NCI-H2107 treated with DMSO at 0.1 percent for 48 hours (cell line): ENCODE measurements around the gene NCAM2.
A peak's percentile ranks its signal among the peaks of the same experiment; 100 is the strongest.
"Not testable (repeated sequence)": the region's sequence is repeated elsewhere in the genome, so short reads cannot be mapped to it uniquely, and the experiment has no call there.

Experiments used
- DNase-seq: peaks from one replicate; lab custom pipeline; 2025; ENCODE audit not compliant: unreplicated experiment; lab: John Stamatoyannopoulos, UW

NCAM2 gene

DNA sequence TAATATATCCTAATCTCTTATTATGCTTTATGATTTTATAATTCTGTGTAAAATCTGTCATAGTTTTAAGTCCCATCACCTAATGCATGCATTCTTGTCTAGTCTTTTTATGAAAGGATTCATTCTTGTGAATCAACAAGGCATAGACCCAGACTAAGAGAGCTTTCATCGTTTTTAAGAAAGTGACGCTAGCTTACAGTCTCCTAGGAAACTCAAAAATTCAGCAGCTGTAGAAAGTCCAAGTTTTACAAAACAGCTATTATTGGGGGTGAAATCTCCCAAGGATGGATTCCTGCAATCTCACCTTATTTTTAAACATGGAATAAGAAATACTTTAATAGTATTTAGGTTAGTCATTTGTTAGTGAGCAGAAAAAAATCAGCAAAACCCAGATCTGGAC lies 104.7 kb downstream of the NCAM2 start:
- DNase-seq = no peak

DNA sequence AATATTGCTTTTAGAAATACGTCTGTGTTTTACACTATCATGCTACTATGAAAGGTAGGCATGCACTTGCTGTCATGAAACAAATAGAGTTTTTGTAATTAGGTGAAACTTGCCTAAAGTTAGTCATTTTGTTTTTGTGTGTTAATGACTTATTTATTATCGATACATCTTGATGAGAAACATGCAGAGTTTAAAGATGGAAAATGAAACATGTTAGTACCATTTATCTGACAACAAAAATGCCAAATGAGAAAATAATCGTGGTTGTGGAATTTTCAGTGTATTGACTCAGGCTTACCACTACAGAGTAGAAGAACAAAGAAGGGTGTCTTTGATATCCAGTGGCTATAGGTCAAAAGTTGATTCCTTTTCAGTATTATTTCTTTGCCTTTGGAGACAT lies 105.5 kb downstream of the NCAM2 start:
- DNase-seq = no peak

DNA sequence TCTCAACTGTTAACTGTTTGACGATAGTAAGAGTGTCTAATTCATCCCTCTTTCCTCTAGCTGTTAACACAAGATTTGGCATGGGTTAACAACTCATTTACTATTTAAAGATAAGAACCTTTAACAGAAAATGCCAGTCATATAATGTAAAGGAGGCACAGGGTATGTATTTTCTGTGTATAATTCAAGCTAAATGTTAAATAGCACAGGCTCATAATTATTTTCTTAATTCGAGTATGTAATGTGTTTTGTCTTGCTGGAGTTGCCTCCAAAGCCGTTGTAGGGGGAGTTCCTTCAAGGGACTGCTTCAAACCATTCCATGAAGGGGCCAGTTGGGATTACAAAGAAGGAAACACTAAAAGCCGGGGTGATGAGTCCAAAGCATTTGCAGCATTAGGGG lies 111.5 kb downstream of the NCAM2 start:
- no peak for DNase-seq

DNA sequence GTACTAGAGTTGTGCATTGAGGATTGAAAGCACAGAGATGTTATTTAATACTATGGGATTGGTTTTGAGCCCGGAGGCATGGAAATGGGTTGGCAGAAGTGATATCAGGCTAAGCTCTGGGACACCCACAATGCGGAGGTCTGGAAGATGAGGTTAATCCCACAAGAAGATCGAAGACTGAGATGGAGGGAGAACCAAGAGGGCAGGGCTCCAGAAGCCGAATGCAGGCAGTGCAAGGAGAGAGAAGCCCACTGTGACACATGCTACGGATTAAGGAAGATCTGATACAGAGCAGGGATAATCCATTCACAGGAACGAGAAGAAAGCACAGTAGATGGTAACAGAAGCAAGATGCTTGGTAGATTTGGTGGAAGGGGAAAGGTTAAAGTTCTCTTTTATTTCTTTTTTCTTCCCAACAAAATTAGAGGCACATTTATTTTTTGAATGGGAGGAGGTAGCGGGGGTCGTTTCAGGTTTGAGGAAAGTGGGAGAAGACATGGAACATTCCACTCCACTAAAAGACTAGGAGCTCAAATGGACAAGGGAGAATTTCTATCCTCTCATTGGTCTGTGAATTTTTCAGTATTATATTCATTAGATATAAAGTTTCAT lies 113.2 kb downstream of the NCAM2 start:
- no peak for DNase-seq

DNA sequence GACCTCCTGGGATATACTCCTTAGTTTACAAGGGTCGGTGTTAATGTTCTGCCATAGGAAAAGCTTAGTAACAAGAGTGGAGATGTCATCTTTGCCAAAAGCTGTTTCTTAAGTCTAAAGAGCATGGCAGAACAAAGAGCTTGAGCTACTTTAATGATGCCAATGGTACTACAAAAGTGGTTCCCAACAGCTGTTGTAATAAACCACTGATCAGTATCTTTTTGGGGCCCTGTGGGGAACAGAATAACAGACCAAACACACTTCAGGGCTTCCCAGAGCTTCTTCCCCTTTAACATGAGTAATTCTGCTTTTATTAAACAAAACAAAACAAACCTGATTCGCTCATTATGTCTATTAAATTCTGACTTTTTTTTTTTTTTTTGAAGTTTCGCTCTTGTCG lies 116.3 kb downstream of the NCAM2 start:
- no peak for DNase-seq

DNA sequence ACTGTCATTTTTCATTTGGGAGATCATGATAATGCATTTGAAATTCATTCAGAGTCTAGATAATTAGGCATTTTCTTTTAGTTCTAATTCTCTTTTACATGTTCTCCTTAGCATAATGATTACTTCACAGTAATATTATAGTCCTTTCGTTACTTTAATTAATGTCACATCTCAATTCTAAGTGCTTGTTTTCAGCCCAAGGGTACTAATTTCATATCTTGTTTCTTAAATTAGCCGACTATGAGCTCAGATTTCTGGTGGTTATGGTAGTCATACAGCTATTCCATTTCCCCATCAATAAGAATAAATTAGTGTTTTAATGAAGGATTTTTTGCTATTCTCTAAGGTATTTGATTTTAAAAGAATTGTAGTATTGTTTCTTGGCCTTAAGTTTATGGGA lies 120.9 kb downstream of the NCAM2 start:
- DNase-seq = no peak

DNA sequence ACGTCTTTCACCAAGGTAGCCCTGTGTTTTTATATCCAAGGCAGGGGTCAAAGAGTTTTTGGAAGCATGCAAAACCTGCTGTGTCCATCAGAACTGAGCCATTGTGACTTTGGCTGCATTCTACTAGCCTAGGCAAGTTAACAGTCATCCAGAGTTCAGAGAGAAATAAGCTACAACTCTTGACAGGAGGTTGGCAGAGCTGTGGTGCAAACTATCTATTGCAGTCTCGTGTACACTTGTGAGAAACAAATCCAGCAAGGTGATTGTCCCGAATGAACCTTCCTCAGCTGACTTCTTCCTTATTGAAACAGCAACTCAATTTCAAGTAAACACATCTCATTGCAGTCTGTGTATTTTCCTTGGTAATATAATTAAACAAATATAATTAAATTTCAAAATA lies 124.5 kb downstream of the NCAM2 start:
- no peak for DNase-seq

DNA sequence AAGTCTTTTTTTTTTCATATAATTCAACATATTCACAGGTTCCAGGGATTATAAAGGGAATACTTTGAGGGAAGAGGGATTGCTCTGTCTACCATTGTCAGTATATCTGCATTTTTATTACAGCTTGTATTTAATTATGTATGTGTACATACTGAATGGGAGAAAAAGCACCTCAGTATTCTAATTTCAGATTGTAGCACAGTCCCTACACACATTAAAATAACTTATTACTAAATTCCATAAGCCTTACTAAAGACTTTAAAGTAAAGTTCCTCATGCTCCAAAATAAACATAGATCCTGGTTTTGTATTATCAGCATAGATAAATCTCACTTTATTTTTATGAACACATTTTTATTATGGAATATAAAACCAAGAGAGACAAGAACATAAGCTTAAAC lies 134.2 kb downstream of the NCAM2 start:
- DNase-seq = no peak

DNA sequence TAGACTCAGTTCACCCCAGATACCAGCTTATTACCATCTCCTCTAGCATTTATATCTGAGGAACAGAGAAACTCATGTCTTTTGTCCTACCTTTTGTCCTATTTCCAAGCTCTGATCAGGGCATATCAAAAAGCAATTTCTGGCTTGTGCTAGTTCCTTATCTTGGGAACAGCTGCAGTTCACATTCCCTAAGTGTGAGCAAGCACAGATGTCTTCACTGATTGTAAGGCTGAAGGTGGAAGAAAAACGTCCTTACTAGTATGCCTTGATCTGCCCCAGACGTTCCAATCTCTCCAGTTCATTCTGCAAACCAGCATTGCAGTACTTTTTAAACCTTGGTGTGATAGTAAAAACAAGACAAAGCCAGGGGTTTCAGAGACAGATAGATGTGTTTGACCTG lies 139.8 kb downstream of the NCAM2 start:
- no peak for DNase-seq

DNA sequence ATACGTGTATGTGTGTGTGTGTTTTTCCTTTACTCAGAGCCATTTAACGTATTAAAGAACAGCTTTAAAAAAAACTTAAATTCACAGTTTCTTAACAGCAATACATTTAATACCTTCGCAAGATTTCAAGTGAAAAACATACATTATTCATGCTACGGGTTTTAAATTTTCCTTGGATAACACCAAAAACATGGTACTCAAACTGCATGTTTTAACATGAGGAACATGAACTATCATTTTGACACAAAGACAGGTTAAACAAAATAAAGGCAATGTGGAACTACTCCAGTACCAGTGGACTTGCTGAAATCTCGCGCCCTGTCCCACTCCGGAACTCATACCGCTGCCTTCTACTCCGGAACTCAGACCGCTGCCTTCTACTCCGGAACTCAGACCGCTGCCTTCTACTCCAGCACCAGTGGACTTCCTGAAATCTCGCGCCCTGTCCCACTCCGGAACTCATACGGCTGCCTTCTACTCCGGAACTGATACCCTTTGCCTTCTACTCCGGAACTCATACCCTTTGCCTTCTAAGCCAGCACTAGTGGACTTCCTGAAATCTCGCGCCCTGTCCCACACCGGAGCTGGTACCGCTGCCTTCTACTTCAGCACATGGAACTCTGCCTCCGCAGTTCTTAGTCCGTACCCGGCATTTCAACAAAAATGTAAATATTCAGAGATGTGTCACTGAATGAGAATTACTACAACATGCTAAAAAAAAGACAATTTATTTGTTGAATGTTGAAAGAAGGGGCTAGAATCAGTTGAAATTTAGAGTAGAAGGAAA lies 148.6 kb downstream of the NCAM2 start:
- no peak for DNase-seq

DNA sequence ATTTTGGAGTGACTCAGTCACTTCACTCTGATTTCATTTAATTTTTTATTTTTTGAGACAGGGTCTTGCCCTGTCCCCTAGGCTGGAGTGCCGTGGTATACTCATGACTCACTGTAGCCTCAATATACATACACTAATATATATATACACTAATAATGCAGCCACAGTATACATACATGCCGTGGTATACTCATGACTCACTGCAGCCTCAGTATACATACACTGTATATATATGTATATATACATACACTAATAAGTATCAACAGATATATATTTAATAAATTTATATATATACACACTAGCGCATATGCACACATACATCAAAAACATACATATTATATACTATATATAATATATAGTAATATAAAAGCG lies 149.2 kb downstream of the NCAM2 start:
- no peak for DNase-seq

DNA sequence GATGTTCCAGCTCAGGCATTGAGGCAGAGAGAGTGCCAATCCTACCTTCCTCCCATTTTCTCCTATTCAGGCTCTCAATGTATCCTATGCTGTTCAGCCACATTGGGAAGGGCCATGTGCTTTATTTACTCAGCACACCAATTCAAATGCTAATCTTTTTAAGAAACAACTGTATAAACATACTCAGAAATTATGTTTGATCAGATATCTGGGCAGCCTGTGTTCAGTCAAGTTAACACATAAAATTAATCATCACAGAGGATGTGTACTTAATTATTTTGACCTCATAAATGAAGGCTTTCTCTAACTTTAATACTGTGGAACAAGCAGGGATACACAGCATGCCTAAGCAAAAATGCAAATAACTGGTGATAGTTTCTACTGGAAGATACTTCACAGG lies 149.8 kb downstream of the NCAM2 start:
- no peak for DNase-seq

DNA sequence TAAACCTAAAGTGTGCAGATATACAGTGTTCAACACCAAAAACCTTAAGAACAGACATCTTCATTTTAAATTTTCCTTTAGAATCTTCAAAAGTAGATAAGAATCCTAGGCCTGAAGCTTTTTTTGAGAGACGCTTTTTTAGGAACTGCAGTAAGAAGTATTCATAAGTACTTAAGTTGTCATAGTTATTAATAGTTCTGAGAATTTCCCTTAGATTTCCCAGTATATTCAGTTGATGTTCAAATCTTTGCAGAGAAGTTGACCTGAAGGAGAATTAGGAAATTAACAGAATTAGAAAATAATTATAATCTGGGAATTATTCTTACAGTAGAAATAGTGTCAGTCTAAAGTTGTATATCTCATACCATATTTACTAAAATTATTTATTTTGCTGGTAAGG lies 150.3 kb downstream of the NCAM2 start:
- no peak for DNase-seq

DNA sequence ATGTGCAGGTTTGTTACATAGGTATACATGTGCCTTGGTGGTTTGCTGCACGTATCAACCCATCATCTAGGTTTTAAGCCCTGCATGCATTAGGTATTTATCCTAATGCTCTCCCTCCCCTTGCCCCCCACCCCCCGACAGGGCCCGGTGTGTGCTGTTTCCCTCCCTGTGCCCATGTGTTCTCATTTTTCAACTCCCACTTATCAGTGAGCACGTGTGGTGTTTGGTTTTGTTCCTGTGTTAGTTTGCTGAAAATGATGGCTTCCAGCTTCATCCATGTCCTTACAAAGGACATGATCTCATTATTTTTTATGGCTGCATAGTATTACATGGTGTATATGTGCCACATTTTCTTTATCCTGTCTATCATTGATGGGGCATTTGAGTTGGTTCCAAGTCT lies 151.2 kb downstream of the NCAM2 start:
- not testable (repeated sequence) for DNase-seq

DNA sequence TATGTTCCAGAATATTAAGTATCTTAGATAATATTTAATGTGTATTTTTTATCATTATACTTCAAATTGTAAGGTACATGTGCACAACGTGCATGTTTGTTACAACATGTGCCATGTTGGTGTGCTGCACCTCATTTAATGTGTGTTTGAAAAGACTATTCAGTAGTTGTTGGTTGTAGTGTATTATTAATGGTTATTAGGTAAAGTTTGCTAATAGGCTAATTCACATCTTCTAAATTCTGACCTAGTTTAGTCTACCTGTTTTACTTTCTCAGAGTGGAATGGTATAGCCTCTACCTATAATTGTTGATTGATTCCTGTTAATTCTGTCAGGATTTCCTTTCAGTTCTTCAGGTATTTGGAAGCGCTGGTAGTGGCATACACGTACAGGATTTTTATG lies 153.0 kb downstream of the NCAM2 start:
- no peak for DNase-seq

DNA sequence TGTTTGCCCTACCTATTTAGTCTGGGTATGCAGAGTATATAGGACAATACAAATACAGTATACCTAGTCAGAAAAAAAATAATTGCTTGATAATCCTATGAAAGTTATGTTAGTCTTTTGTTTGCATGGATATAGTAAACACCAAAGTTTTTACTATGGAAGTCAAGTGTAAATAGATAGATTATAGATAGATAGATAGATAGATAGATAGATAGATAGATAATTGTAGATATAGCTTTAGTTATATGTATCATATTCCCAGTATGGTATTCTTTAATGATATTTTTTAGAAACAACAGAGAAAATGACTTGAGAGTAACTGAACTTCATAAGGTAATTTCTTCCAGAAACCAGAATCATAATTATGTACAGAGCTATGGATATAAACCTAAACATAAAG lies 158.2 kb downstream of the NCAM2 start:
- DNase-seq = no peak

DNA sequence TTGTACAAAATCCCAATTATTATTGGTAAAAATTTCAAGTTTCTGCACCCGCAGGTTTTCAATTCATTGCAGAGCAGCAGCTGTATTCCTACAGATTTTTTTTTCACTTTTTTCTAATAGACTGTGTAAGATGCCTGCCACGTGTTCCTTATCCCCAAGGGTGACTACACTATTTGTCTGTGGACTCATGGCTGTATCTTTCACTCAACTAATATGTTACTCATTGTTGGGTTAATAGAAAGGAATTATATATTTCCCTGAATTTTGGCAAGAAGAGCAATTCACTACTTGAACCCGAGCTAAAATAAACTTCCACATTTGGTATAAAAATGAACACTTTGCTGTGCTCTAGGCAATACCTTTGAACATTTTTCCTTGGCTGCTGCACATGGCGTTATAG lies 158.7 kb downstream of the NCAM2 start:
- DNase-seq = no peak

DNA sequence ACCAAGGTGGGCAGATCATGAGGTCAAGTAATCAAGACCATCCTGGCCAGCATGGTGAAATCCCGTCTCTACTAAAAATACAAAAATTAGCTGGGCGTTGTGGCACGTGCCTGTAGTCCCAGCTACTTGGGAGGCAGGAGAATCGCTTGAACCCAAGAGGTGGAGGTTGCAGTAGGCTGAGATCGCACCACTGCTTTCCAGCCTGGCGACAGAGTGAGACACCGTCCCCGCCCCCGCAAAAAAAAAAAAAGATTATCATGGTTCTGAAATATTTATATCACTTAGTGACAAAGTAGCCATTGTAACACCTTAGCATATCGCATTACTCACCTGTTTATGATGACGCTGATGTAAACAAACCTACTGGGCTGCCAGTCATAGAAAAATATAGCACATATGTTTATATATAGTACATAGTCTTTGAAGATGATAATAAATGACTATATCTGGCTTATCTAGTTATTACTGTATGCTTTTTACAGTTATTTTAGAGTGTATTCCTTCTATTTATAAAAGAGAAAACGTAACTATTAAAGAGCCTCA lies 160.2 kb downstream of the NCAM2 start:
- no peak for DNase-seq

DNA sequence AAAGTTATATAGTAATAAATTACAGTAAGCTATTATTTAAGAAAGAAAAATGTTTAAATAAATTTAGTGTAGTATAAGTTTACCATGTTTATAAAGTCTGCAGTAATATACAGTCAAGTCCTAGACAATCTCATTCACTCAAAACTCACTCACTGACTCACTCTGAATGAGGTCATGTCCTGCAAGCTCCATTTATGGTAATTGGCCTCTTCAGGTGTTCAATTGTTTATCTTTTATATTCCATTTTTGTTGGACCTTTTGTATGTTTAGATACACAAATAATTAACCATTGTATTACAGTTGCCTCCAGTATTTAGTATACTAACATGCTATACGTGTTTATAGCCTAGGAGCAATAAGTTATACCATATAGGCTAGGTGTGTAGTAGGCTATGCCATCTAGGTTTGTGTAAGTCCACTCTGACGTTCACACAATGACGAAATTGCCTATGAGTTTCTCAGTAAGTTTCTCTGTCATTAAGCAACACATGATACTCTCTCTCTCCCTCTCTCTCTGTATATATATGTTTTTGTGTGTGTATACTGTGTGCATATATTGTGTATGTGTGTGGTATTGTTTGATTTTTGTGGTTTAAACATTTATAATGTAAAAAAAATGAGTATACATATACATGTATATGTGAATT lies 161.2 kb downstream of the NCAM2 start:
- DNase-seq = no peak

DNA sequence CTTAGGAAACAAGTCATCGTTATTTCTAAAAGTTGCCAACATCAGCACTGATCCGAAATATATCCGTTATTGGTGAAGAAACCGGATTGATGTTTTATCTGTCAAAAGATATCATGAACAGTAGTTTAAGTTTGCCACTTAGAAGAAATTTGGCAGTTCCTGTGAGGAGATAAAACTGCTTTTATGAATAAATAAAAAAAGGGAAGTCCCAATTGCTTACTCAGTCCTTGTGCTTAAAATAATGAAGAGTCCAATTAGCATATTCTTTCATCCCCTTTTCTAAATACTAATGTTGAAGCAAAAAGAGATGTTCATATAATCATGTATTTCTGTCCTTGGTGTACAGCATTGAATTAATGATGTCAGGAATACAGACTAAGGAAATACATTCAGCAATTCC lies 164.6 kb downstream of the NCAM2 start:
- no peak for DNase-seq

DNA sequence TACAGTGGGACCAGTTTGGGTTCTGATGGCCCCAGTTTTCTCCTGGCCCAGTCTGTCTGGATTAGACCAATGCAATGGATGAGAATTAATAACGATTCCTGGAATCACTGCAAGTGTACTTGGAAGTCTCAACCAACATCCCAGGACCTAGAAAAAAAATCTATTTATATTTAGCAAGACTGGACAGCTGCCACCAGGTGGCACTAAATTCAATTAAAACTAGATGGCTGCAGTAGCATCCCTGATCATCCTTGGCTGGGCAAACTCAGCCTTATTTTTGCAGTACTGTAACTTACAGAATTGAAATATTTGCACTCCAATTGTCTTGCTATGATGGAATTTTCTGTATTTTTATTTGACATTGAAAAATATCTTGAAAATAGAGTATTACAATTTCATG lies 165.7 kb downstream of the NCAM2 start:
- peak; percentile 29 for DNase-seq

DNA sequence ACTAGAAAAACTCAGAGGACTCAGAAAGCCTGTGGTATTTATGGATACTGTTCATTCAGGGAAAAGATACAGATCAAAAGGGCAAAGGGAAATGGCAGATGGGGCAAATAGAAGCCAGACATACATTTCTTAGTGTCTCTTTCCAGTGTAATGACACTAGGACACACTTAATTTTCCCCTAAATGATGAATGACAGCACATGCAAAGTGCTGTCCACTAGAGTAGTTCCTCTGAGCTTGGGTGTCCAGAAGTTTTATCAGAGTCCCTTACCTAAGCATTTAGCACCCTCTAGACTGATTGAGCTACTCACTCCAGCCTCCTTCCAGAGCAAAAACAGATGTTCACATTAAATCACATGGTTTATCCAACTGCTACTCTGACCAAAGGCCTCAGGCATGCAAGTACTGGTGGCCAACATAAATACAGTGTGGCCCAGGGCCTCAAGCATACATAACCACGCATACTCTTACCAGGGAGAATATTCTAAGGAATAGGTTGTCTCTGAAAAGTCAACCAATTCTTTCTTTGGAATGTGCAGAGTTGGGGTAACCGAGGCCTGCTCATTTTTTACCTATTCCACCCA lies 166.9 kb downstream of the NCAM2 start:
- no peak for DNase-seq
